Measurements from ENCODE around the gene MRM3.
"Not testable (repeated sequence)": the region's sequence is repeated elsewhere in the genome, so short reads cannot be mapped to it uniquely, and the experiment has no call there.

The MRM3 gene

DNA sequence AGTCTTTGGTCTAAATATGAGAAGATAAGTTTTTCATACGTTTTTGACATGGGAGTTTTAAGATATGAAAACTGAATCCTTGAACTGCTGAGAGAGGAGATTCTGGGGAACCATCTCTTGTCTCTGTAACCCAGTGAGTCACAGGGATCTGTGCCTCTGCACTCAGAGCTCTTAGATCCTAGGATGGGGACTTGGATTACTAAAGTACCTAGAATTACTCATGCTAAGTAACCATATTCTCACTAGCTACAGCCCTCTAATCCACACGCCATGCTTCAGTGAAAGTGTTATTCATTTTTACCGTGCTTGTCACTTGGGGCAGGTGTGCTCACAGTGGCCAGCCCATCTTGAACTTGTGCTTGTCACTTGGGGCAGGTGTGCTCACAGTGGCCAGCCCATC is 2.0 kb downstream of the MRM3 start:
- peak overlapping the region; percentile 98 for H3K4me3 ChIP-seq (replicated peaks; ENCODE audit: low read depth, low read length)
- TF ChIP-seq, protein P1, sequence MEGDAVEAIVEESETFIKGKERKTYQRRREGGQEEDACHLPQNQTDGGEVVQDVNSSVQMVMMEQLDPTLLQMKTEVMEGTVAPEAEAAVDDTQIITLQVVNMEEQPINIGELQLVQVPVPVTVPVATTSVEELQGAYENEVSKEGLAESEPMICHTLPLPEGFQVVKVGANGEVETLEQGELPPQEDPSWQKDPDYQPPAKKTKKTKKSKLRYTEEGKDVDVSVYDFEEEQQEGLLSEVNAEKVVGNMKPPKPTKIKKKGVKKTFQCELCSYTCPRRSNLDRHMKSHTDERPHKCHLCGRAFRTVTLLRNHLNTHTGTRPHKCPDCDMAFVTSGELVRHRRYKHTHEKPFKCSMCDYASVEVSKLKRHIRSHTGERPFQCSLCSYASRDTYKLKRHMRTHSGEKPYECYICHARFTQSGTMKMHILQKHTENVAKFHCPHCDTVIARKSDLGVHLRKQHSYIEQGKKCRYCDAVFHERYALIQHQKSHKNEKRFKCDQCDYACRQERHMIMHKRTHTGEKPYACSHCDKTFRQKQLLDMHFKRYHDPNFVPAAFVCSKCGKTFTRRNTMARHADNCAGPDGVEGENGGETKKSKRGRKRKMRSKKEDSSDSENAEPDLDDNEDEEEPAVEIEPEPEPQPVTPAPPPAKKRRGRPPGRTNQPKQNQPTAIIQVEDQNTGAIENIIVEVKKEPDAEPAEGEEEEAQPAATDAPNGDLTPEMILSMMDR (IDR thresholded peaks at IDR 0.05; ENCODE audit: low read depth, low read length, missing control alignments) = no peak
- DNase-seq (ENCODE audit: extremely low read depth, low read depth) = no peak

DNA sequence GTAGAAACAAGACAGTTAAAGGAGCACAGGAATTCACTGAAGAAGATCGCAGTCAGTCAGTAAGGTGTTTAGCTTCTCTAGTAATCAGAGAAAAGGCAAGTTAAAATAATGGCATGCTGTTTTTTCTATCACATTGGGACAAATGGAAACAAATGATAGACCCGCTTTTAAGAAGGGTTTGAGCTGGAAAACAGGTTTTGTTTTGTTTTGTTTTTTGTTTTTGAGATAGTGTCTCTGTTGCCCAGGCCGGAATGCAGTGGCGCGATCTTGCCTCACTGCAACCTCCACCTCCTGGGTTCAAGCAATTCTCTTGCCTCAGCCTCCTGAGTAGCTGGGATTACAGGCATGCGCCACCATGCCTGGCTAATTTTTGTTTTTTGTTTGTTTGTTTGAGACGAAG is 3.7 kb downstream of the MRM3 start:
- DNase-seq (ENCODE audit: extremely low read depth, low read depth); H3K4me3 ChIP-seq (replicated peaks; ENCODE audit: low read depth, low read length): not testable (repeated sequence)

GRCh38 chr17:787641-788221 is 5.6 kb downstream of the MRM3 start:
- no peak overlapping the region for H3K4me3 ChIP-seq (replicated peaks; ENCODE audit: low read depth, low read length)
- TF ChIP-seq, protein P1 (IDR thresholded peaks at IDR 0.05; ENCODE audit: low read depth, low read length, missing control alignments) = no peak
- DNase-seq (ENCODE audit: extremely low read depth, low read depth) = no peak

DNA sequence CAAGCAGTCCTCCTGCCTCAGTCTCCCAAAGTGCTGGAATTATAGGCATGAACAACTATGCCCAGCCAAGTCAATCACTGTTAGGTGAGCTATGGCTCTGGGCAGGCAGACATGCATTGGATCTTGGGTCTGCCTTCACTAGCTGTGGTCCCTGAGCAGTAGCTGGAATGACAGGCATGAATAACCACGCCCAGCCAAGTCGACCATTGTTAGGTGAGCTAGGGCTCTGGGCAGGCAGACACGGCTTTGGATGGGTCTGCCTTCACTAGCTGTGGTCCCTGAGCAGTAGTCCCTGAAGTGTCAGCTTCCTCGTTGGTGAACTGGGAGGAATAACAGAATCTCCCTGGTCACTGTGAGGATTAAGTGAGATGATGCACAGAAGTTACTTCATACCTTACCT is 6.4 kb downstream of the MRM3 start:
- TF ChIP-seq, protein P1 (IDR thresholded peaks at IDR 0.05; ENCODE audit: low read depth, low read length, missing control alignments) = no peak
- no peak overlapping the region for H3K4me3 ChIP-seq (replicated peaks; ENCODE audit: low read depth, low read length)
- DNase-seq (ENCODE audit: extremely low read depth, low read depth) = no peak

GRCh38 chr17:789160-789840 is 7.1 kb downstream of the MRM3 start:
- TF ChIP-seq, protein P1 (IDR thresholded peaks at IDR 0.05; ENCODE audit: low read depth, low read length, missing control alignments) = no peak
- H3K4me3 ChIP-seq (replicated peaks; ENCODE audit: low read depth, low read length) = no peak overlapping the region
- DNase-seq (ENCODE audit: extremely low read depth, low read depth) = no peak

GRCh38 chr17:789931-790873 is 8.0 kb downstream of the MRM3 start:
- H3K4me3 ChIP-seq (replicated peaks; ENCODE audit: low read depth, low read length); DNase-seq (ENCODE audit: extremely low read depth, low read depth): not testable (repeated sequence)

DNA sequence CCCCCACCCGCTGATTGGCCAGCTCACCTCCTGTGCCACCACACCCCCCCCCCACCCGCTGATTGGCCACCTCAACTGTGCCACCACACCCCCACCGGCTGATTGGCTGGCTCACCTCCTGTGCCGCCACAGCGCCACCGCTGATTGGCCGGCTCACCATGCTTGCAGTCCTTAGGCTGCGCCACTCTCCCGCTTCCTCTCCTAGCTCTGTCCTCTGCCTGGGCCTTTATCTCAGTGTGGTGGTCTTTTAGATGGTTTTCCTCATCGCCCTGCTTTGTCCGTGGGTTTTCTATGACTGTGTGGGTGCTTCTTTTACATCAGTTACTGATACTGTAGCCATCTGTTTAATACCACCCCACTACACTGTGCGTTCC is 8.7 kb downstream of the MRM3 start:
- DNase-seq (ENCODE audit: extremely low read depth, low read depth); H3K4me3 ChIP-seq (replicated peaks; ENCODE audit: low read depth, low read length): not testable (repeated sequence)

DNA sequence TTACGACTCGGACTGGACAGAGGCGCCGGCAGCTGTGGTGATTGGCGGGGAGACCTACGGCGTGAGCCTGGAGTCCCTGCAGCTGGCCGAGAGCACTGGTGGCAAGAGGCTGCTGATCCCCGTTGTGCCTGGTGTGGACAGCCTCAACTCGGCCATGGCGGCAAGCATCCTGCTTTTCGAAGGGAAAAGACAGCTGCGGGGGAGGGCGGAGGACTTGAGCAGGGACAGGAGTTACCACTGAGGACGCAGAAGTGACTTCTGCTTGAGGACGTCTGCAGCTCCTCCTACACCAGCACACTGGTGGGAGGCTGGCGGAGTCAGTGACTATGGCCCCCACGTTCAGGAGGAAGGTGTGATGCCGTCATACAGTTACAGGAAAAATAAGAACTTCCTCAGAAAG is 9.7 kb downstream of the MRM3 start:
- H3K4me3 ChIP-seq (replicated peaks; ENCODE audit: low read depth, low read length) = no peak overlapping the region
- DNase-seq (ENCODE audit: extremely low read depth, low read depth) = no peak
- TF ChIP-seq, protein P1 (IDR thresholded peaks at IDR 0.05; ENCODE audit: low read depth, low read length, missing control alignments) = no peak

All from HFF-Myc (cell line).